A549 (cell line): Measurements from ENCODE around the gene AJAP1. TPM values are rescaled to one million over a fixed set of nuclear protein-coding genes. Genes with fewer than 3 reads are reported as not detected.

Experiments used
- ATAC-seq, 2 experiments: fragments of 200-7000 bp in 1 of 2; fragments of >200 bp in 1 of 2; cut with Nextera tagmentation in 1 of 2; cut with Tn5 transposase in 1 of 2; 3 replicates each; pipeline versions ENCODE4 v1.8.0 to v1.9.1; 2018 to 2020; ENCODE audit warnings: mild to moderate bottlenecking in 1 of 2, moderate library complexity in 1 of 2
- CTCF ChIA-PET: fragments of 300-600 bp; sonication (Branson Sonifier 250); formaldehyde crosslinking; extraction: SDS; loops from one replicate; lab custom pipeline; 2021; ENCODE audit warnings: antibody characterized with exemption, inconsistent platforms; lab: Yijun Ruan, JAX
- POLR2A ChIA-PET: fragments of 350-600 bp; formaldehyde crosslinking; extraction: SDS; loops from one replicate; lab custom pipeline; 2021; ENCODE audit warnings: antibody characterized with exemption, inconsistent platforms; lab: Yijun Ruan, JAX
- DNase-seq, 2 experiments: peaks; one replicate each; pipeline versions ENCODE4 v3.0.0 to v3.0.0-alpha.2; 2011 to 2016; ENCODE audit warnings: low read depth in 1 of 2, low spot score in 1 of 2
- FAIRE-seq: peaks from 2 replicates; lab custom pipeline; 2011; peaks lifted over from hg19 to GRCh38; lab: Jason Lieb, UNC
- H3K27ac ChIP-seq, 2 experiments: fragments of >200 bp; sonication (Bioruptor Twin); formaldehyde crosslinking; 3 replicates each; pipeline ENCODE4 v1.5.1; 2016 to 2017
- H3K4me1 ChIP-seq: fragments of >200 bp; sonication (Bioruptor Twin); formaldehyde crosslinking; 3 replicates; pipeline ENCODE4 v1.6.1; 2016
- H3K4me2 ChIP-seq: fragments of >200 bp; sonication (Bioruptor Twin); formaldehyde crosslinking; 3 replicates; pipeline ENCODE4 v1.6.1; 2016
- H3K4me3 ChIP-seq: fragments of >200 bp; sonication (Bioruptor Twin); formaldehyde crosslinking; 3 replicates; pipeline ENCODE4 v1.5.1; 2016
- H3K9me3 ChIP-seq: fragments of >200 bp; sonication (Bioruptor Twin); formaldehyde crosslinking; 3 replicates; pipeline ENCODE4 v1.6.1; 2016
- CBX8 ChIP-seq: fragments of 200-600 bp; sonication (generic); IDR thresholded peaks from 2 replicates; pipeline ENCODE4 v1.6.1; 2016
- CHD2 ChIP-seq: fragments of 150-350 bp; IDR thresholded peaks from 2 replicates; pipeline ENCODE4 v1.6.1; 2014; ENCODE audit warnings: low read length; ENCODE audit not compliant: partially characterized antibody
- CTCF ChIP-seq: fragments of >200 bp; sonication (Bioruptor Twin); formaldehyde crosslinking; IDR thresholded peaks from 3 replicates; pipeline ENCODE4 v1.5.1; 2016
- E2F6 ChIP-seq: IDR thresholded peaks from 2 replicates; pipeline ENCODE4 v1.6.1; 2012; ENCODE audit warnings: low read depth, borderline replicate concordance
- ESRRA ChIP-seq: fragments of 150-350 bp; IDR thresholded peaks from 2 replicates; pipeline ENCODE4 v1.6.1; 2014; ENCODE audit warnings: mild to moderate bottlenecking, low read length, borderline replicate concordance
- FOSB ChIP-seq: fragments of 250-450 bp; sonication (Bioruptor Pico); IDR thresholded peaks from 2 replicates; pipeline ENCODE4 v1.5.0; 2020; ENCODE audit warnings: mild to moderate bottlenecking, moderate library complexity
- FOXS1 ChIP-seq: fragments of 250-450 bp; sonication (Bioruptor Pico); IDR thresholded peaks from 2 replicates; pipeline ENCODE4 v1.5.0; 2020; ENCODE audit warnings: mild to moderate bottlenecking, moderate library complexity
- HOXB5 ChIP-seq: fragments of 250-450 bp; sonication (Bioruptor Pico); IDR thresholded peaks from 2 replicates; pipeline ENCODE4 v1.5.0; 2020; ENCODE audit warnings: mild to moderate bottlenecking, moderate library complexity
- JUNB ChIP-seq: fragments of >200 bp; sonication (Bioruptor Twin); formaldehyde crosslinking; IDR thresholded peaks from 2 replicates; pipeline ENCODE4 v1.6.1; 2016
- KDM5A ChIP-seq: fragments of 200-600 bp; sonication (generic); IDR thresholded peaks from 2 replicates; pipeline ENCODE4 v1.6.1; 2016; ENCODE audit warnings: antibody characterized with exemption, mild to moderate bottlenecking
- MAZ ChIP-seq: fragments of 150-350 bp; IDR thresholded peaks from 2 replicates; pipeline ENCODE4 v1.6.1; 2014; ENCODE audit warnings: antibody characterized with exemption, low read depth, low read length, borderline replicate concordance
- MYC ChIP-seq: IDR thresholded peaks from 2 replicates; pipeline ENCODE4 v1.6.1; 2012; ENCODE audit warnings: mild to moderate bottlenecking, inconsistent platforms, low read length, improper control_type of control experiment, borderline replicate concordance
- NFE2L2 ChIP-seq: fragments of 150-350 bp; conservative IDR thresholded peaks from 2 replicates; pipeline ENCODE4 v1.6.1; 2014; ENCODE audit warnings: low read length
- NPAS2 ChIP-seq: fragments of 250-450 bp; sonication (Bioruptor Pico); IDR thresholded peaks from 2 replicates; pipeline ENCODE4 v1.8.0; 2022; ENCODE audit warnings: mild to moderate bottlenecking, moderate library complexity, borderline replicate concordance
- POLR2AphosphoS2 ChIP-seq: conservative IDR thresholded peaks from 2 replicates; pipeline ENCODE4 v1.6.1; 2012; ENCODE audit warnings: low read length, improper control_type of control experiment, inconsistent platforms
- RCOR1 ChIP-seq: fragments of 150-350 bp; IDR thresholded peaks from 2 replicates; pipeline ENCODE4 v1.6.1; 2014; ENCODE audit warnings: antibody characterized with exemption, low read length, low read depth
- REST ChIP-seq: fragments of 200-600 bp; sonication (generic); IDR thresholded peaks from 2 replicates; pipeline ENCODE4 v1.6.1; 2016; ENCODE audit warnings: antibody characterized with exemption, mild to moderate bottlenecking, moderate library complexity
- RNF2 ChIP-seq: fragments of 200-600 bp; sonication (generic); IDR thresholded peaks from 2 replicates; pipeline ENCODE4 v1.6.1; 2016; ENCODE audit warnings: low read depth, mild to moderate bottlenecking, antibody characterized with exemption, moderate library complexity, borderline replicate concordance
- USF2 ChIP-seq: fragments of 450-650 bp; IDR thresholded peaks from 2 replicates; pipeline ENCODE4 v1.6.1; 2014; ENCODE audit warnings: antibody characterized with exemption
- ZSCAN20 ChIP-seq: fragments of 250-450 bp; sonication (Bioruptor Pico); IDR thresholded peaks from 2 replicates; pipeline ENCODE4 v1.8.0; 2022; ENCODE audit warnings: mild to moderate bottlenecking, moderate library complexity
- WGBS: methylation state at CpG from one replicate; pipeline ENCODE4 v1.1.6; 2017; ENCODE audit errors: missing lambda C conversion rate; 5-methylcytosine and 5-hydroxymethylcytosine counted together
- polyA plus RNA-seq, 4 experiments: library from polyadenylated mRNA; depleted of rRNA in 3 of 4; stranded (reverse); fragments of >200 nt; fragmentation: RNase III in 1 of 4; extraction: RNeasy Plus Mini Kit Qiagen cat#74134 plus additional on column Dnase treatment in 1 of 4; gene quantifications; 2 replicates in 3 of 4; 3 replicates in 1 of 4; pipeline ENCODE4 v1.2.3, GENCODE V29; 2011 to 2017
- TF ChIP-seq, protein P1 (sequence below): fragments of 250-450 bp; sonication (Bioruptor Pico); IDR thresholded peaks from 2 replicates; pipeline ENCODE4 v1.5.0; 2020; ENCODE audit warnings: low read depth, mild to moderate bottlenecking, moderate library complexity
- TF ChIP-seq, protein P2 (sequence below): fragments of 150-350 bp; IDR thresholded peaks from 2 replicates; pipeline ENCODE4 v1.6.1; 2014; ENCODE audit warnings: low read depth, mild to moderate bottlenecking, low read length
- TF ChIP-seq, protein P3 (sequence below): fragments of 250-450 bp; sonication (Bioruptor Pico); IDR thresholded peaks from 2 replicates; pipeline ENCODE4 v1.5.0; 2021; ENCODE audit warnings: mild to moderate bottlenecking, moderate library complexity, borderline replicate concordance

AJAP1 gene
- polyA plus RNA-seq, 2 of the 4 experiments (the other 2 are of a cell fraction) = not detected

- H3K4me1 ChIP-seq = no peaks in the 10 kb centered on the region
- no peak for FAIRE-seq
- ChIA-PET CTCF (no interaction called here), POLR2A (no interaction called here)
- no peak overlapping the region for H3K4me2 ChIP-seq
- TF ChIP-seq ZSCAN20 (CRISPR knock-in tag) (no peak), USF2 (no peak), FOXS1 (CRISPR knock-in tag) (no peak), NPAS2 (CRISPR knock-in tag) (no peak), MAZ (no peak), NFE2L2 (no peak), CTCF (no peak), JUNB (no peak), HOXB5 (CRISPR knock-in tag) (no peak), FOSB (CRISPR knock-in tag) (no peak), REST (no peak), MYC (no peak), E2F6 (no peak), RNF2 (no peak)
- TF ChIP-seq, protein P1, sequence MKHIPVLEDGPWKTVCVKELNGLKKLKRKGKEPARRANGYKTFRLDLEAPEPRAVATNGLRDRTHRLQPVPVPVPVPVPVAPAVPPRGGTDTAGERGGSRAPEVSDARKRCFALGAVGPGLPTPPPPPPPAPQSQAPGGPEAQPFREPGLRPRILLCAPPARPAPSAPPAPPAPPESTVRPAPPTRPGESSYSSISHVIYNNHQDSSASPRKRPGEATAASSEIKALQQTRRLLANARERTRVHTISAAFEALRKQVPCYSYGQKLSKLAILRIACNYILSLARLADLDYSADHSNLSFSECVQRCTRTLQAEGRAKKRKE = no peak
- DNase-seq = no peak
- no peak for ATAC-seq
- no peaks in the 10 kb centered on the region for H3K9me3 ChIP-seq
- no peak overlapping the region for H3K4me3 ChIP-seq
- no peak overlapping the region for H3K27ac ChIP-seq
- WGBS = 30% methylated on average over 3 of the region's 5 CpGs
Measured at GRCh38 chr1:4708840-4709507, 54.6 kb downstream of the AJAP1 start.

DNA sequence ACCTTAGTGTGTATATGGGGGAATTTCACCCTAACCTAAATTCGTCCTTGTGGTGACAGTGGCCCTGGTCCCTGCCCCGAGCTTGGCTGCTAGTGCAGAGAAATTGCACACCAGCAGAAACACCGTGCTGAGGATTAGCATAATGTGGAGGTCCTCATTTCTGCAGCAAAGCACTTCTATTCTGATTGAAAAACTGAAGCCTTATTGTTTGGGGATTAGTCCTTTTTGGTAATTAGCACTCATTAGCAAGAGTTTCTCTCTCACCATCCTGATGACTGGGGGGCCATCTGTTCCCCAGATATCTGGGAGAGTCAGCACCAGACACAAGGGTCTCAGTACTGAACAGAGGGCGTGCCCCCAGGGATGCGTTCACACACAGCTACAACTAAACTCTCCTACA, 55.2 kb downstream of the AJAP1 start:
- POLR2A ChIA-PET = no interaction called here
- Histone ChIP-seq H3K4me1 (no peaks in the 10 kb centered on the region), H3K9me3 (no peaks in the 10 kb centered on the region), H3K27ac (no peak overlapping the region), H3K4me3 (no peak overlapping the region), H3K4me2 (no peak overlapping the region)
- no peak for DNase-seq
- no peak for ATAC-seq
- FAIRE-seq = no peak
- whole genome bisulfite sequencing = 63% methylated on average over 4 of the region's 5 CpGs
- CTCF ChIA-PET = no interaction called here
- TF ChIP-seq E2F6 (no peak), POLR2AphosphoS2 (no peak), RCOR1 (no peak), KDM5A (no peak), CBX8 (no peak), CHD2 (no peak), NPAS2 (CRISPR knock-in tag) (no peak), USF2 (no peak), ESRRA (no peak)
- TF ChIP-seq, protein P2, sequence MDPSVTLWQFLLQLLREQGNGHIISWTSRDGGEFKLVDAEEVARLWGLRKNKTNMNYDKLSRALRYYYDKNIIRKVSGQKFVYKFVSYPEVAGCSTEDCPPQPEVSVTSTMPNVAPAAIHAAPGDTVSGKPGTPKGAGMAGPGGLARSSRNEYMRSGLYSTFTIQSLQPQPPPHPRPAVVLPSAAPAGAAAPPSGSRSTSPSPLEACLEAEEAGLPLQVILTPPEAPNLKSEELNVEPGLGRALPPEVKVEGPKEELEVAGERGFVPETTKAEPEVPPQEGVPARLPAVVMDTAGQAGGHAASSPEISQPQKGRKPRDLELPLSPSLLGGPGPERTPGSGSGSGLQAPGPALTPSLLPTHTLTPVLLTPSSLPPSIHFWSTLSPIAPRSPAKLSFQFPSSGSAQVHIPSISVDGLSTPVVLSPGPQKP = no peak
- TF ChIP-seq, protein P3, sequence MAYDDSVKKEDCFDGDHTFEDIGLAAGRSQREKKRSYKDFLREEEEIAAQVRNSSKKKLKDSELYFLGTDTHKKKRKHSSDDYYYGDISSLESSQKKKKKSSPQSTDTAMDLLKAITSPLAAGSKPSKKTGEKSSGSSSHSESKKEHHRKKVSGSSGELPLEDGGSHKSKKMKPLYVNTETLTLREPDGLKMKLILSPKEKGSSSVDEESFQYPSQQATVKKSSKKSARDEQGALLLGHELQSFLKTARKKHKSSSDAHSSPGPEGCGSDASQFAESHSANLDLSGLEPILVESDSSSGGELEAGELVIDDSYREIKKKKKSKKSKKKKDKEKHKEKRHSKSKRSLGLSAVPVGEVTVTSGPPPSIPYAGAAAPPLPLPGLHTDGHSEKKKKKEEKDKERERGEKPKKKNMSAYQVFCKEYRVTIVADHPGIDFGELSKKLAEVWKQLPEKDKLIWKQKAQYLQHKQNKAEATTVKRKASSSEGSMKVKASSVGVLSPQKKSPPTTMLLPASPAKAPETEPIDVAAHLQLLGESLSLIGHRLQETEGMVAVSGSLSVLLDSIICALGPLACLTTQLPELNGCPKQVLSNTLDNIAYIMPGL (CRISPR knock-in tag) = no peak
